ENCODE measurements around the gene MBD3L5.
"Not testable (repeated sequence)": the region's sequence is repeated elsewhere in the genome, so short reads cannot be mapped to it uniquely, and the experiment has no call there.

The MBD3L5 gene

GRCh38 chr19:7030278-7030677 is at the start of gene MBD3L5:
TSS of gene MBD3L5 (plus strand) at chr19:7030578. CDS start at chr19:7030612, 34 bp downstream.
- H3K27me3 Mint-ChIP-seq (ENCODE audit: low read depth); H3K4me3 Mint-ChIP-seq; H3K4me1 Mint-ChIP-seq (ENCODE audit: low read depth); H3K27ac Mint-ChIP-seq; H3K36me3 Mint-ChIP-seq (ENCODE audit: low read depth); H3K9me3 Mint-ChIP-seq: not testable (repeated sequence)

- no peaks in the 10 kb centered on the region for H3K27me3 Mint-ChIP-seq (ENCODE audit: low read depth)
- peaks cover 7% of the 10 kb centered on the region for H3K36me3 Mint-ChIP-seq (ENCODE audit: low read depth)
- H3K4me1 Mint-ChIP-seq (ENCODE audit: low read depth), result no peaks in the 10 kb centered on the region
Measured at GRCh38 chr19:6983448-6983847, 46.9 kb upstream of the MBD3L5 start.

GRCh38 chr19:6987850-6988249 is 42.5 kb upstream of the MBD3L5 start:
- no peaks in the 10 kb centered on the region for H3K4me1 Mint-ChIP-seq (ENCODE audit: low read depth)
- H3K36me3 Mint-ChIP-seq (ENCODE audit: low read depth), result peaks cover 7% of the 10 kb centered on the region
- no peak overlapping the region for H3K27ac Mint-ChIP-seq
- no peaks in the 10 kb centered on the region for H3K27me3 Mint-ChIP-seq (ENCODE audit: low read depth)
- peaks cover 30% of the 10 kb centered on the region for H3K9me3 Mint-ChIP-seq
- H3K4me3 Mint-ChIP-seq, result no peak overlapping the region

More at GRCh38 chr19:6983448-6983847, 46.9 kb upstream of the MBD3L5 start:
- no peak overlapping the region for H3K27ac Mint-ChIP-seq
- no peak overlapping the region for H3K4me3 Mint-ChIP-seq
- H3K9me3 Mint-ChIP-seq, result peaks cover 47% of the 10 kb centered on the region

DNA sequence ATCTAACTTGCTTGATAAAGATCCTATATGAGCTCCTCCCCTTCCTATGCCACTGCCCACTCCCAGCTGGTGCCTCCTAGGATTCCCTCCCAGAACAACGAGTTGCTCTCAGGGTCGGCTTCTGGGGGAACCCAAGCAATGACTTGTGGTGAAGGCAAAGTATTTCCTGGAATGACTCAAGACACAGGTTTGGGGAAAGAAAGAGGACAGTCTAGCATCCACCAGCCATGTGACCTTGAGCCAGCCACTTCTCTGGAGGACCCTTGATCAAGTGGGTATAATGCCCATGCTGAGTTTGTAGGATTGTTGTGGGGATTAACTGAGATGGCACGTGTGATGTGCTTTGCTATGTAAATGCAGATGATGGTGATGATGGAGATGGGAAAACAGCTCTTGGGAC is 42.1 kb upstream of the MBD3L5 start:
- H3K4me1 Mint-ChIP-seq (ENCODE audit: low read depth), result no peaks in the 10 kb centered on the region
- peaks cover 27% of the 10 kb centered on the region for H3K9me3 Mint-ChIP-seq
- no peak overlapping the region for H3K4me3 Mint-ChIP-seq
- H3K27ac Mint-ChIP-seq, result no peak overlapping the region
- no peaks in the 10 kb centered on the region for H3K27me3 Mint-ChIP-seq (ENCODE audit: low read depth)
- peaks cover 7% of the 10 kb centered on the region for H3K36me3 Mint-ChIP-seq (ENCODE audit: low read depth)

DNA sequence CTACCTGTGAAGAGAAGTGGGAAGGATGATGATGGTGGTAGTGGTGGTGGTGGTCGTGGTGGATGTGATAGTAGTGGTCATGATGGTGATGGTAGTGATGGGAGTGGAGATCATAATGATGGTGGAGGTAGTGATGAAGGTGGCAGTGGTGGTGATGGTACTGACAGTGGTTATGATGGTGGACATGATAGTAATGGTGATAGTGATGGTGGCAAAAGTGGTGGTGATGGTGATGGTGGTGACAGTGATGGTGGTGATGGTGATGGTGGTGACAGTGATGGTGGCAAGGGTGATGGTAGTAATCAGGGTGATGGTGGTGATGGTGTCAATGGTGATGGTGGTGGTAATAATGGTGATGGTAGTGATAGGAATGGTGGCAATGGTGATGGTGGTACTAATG is 35.3 kb upstream of the MBD3L5 start:
- H3K9me3 Mint-ChIP-seq, result peaks cover 18% of the 10 kb centered on the region
- no peak overlapping the region for H3K4me3 Mint-ChIP-seq

GRCh38 chr19:6996810-6997209 is 33.6 kb upstream of the MBD3L5 start:
- H3K36me3 Mint-ChIP-seq (ENCODE audit: low read depth), result peaks cover 11% of the 10 kb centered on the region
- no peak overlapping the region for H3K27ac Mint-ChIP-seq
- H3K4me1 Mint-ChIP-seq (ENCODE audit: low read depth), result peaks cover 6% of the 10 kb centered on the region
- peaks cover 18% of the 10 kb centered on the region for H3K9me3 Mint-ChIP-seq
- H3K4me3 Mint-ChIP-seq, result no peak overlapping the region
- no peaks in the 10 kb centered on the region for H3K27me3 Mint-ChIP-seq (ENCODE audit: low read depth)

More for the DNA sequence above, 35.3 kb upstream of the MBD3L5 start:
- peaks cover 11% of the 10 kb centered on the region for H3K36me3 Mint-ChIP-seq (ENCODE audit: low read depth)
- H3K4me1 Mint-ChIP-seq (ENCODE audit: low read depth), result peaks cover 4% of the 10 kb centered on the region
- peak overlapping the region; percentile 50 for H3K27ac Mint-ChIP-seq
- no peaks in the 10 kb centered on the region for H3K27me3 Mint-ChIP-seq (ENCODE audit: low read depth)

DNA sequence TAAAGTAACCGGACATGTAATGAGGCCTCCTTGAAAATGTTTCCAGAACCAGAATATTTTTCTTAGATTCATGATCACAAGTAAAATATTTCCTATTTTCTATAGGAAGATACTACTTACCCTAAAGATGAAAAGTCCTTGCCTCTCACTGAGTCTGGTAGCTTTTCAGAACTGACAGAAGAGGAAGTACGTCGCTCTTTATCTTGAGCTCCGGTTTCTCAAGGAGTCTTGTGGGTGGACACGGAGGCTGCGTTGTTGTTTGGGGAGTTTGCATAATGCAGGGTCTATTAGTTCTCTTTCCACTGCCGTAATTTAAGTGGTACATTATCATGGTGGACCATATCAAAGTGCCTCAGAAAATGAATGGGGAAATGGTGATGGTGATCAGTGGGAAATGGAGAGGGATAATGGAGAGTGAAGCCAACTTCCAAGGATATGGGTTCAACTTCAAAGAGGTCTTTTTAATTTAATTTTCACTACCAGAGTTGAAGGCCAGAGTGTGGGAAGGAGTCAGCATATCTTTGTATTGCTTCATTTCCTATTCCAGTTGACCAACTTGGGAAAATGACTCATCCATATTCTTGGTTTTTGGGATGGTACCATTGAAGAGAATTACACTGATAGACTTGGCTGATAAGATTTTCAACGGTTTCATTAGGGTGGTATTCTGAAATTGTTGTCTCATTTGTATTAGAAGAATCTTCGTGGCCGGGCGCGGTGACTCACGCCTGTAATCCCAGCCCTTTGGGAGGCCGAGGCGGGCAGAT is 32.5 kb upstream of the MBD3L5 start:
- Mint-ChIP-seq H3K36me3 (ENCODE audit: low read depth) (peaks cover 11% of the 10 kb centered on the region), H3K9me3 (peaks cover 18% of the 10 kb centered on the region), H3K27ac (no peak overlapping the region), H3K27me3 (ENCODE audit: low read depth) (no peaks in the 10 kb centered on the region), H3K4me3 (peak overlapping the region; percentile 45), H3K4me1 (ENCODE audit: low read depth) (peaks cover 6% of the 10 kb centered on the region)

- Mint-ChIP-seq H3K27ac (no peak overlapping the region), H3K27me3 (ENCODE audit: low read depth) (no peaks in the 10 kb centered on the region), H3K36me3 (ENCODE audit: low read depth) (peaks cover 9% of the 10 kb centered on the region), H3K4me3 (no peak overlapping the region), H3K9me3 (peaks cover 14% of the 10 kb centered on the region), H3K4me1 (ENCODE audit: low read depth) (peaks cover 9% of the 10 kb centered on the region)
Measured at GRCh38 chr19:6999933-7000332, 30.4 kb upstream of the MBD3L5 start.

DNA sequence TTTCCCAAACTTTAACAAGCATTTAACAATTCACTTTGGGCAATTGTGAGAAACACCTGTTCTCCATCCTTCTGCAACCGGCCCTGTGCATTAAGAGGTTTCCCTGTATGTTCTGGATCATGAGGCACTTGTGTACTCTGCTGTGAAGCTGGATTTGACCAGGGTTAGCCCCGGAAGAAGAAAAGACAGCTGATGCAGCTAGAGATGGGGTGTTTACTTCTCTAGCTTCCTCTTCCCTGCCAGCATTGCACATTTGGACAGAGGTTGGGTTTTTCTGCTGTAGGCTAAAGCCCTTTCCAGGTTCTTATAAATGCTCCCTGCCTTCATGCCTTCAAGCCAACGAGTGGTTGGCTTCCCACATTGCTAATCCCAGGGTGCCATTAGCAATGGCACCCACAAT is 30.0 kb upstream of the MBD3L5 start:
- Mint-ChIP-seq H3K27me3 (ENCODE audit: low read depth) (no peaks in the 10 kb centered on the region), H3K4me3 (no peak overlapping the region), H3K36me3 (ENCODE audit: low read depth) (peaks cover 5% of the 10 kb centered on the region), H3K4me1 (ENCODE audit: low read depth) (peaks cover 9% of the 10 kb centered on the region), H3K9me3 (peaks cover 10% of the 10 kb centered on the region), H3K27ac (no peak overlapping the region)

GRCh38 chr19:7000816-7001215 is 29.6 kb upstream of the MBD3L5 start:
- Mint-ChIP-seq H3K4me1 (ENCODE audit: low read depth) (peaks cover 9% of the 10 kb centered on the region), H3K9me3 (peaks cover 8% of the 10 kb centered on the region), H3K36me3 (ENCODE audit: low read depth) (peaks cover 2% of the 10 kb centered on the region), H3K4me3 (no peak overlapping the region), H3K27ac (no peak overlapping the region), H3K27me3 (ENCODE audit: low read depth) (no peaks in the 10 kb centered on the region)

DNA sequence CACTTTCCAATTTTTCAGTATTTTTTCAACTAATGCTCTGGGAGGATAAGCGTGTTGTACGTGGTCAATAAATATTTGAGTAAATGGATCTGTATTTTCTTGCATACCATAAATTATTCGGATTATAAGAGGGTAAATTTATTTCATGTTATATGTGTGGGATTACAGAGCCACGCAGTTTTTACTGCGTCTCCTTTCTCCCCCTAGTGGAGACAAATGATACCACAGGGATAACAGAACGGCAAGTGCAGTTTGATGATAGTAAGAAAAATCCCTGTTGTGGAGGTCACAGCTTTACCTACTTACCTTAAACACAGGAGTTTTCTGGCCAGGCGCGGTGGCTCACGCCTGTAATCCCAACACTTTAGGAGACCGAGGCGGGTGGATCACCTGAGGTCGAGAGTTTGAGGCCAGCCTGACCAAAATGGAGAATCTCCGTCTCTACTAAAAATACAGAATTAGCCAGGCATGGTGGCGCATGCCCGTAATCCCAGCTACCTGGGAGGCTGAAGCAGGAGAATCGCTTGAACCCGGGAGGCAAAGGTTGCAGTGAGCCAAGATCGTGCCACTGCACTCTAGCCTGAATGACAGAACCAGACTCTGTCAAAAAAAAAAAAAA is 26.0 kb upstream of the MBD3L5 start:
- no peaks in the 10 kb centered on the region for H3K27me3 Mint-ChIP-seq (ENCODE audit: low read depth)
- no peaks in the 10 kb centered on the region for H3K9me3 Mint-ChIP-seq
- no peak overlapping the region for H3K27ac Mint-ChIP-seq
- no peaks in the 10 kb centered on the region for H3K36me3 Mint-ChIP-seq (ENCODE audit: low read depth)
- H3K4me1 Mint-ChIP-seq (ENCODE audit: low read depth), result peaks cover 12% of the 10 kb centered on the region
- H3K4me3 Mint-ChIP-seq, result no peak overlapping the region

GRCh38 chr19:7006135-7006704 is 24.2 kb upstream of the MBD3L5 start:
- peaks cover 4% of the 10 kb centered on the region for H3K36me3 Mint-ChIP-seq (ENCODE audit: low read depth)
- H3K27me3 Mint-ChIP-seq (ENCODE audit: low read depth), result no peaks in the 10 kb centered on the region
- no peak overlapping the region for H3K4me3 Mint-ChIP-seq
- H3K4me1 Mint-ChIP-seq (ENCODE audit: low read depth), result peaks cover 23% of the 10 kb centered on the region
- H3K27ac Mint-ChIP-seq, result no peak overlapping the region
- H3K9me3 Mint-ChIP-seq, result peaks cover 4% of the 10 kb centered on the region

DNA sequence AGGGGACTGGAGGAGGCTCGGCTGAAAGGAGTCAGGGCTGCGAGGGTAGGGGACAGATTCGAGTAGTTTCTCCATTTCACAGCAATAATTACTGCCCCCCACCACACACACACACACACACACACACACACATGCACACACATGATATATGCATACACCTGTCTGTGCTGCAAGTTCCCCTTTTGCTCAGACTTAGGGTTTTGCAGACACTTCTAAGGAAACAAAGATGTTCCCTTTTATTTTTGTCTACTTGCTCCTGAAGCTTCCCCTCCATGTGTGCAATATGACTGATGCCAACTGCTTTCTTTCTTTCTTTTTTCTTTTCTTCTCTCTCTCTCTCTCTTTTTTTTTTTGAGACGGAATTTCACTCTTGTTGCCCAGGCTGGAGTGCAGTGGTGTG is 22.5 kb upstream of the MBD3L5 start:
- Mint-ChIP-seq H3K4me1 (ENCODE audit: low read depth) (peaks cover 25% of the 10 kb centered on the region), H3K27ac (no peak overlapping the region), H3K4me3 (no peak overlapping the region), H3K36me3 (ENCODE audit: low read depth) (peaks cover 4% of the 10 kb centered on the region), H3K27me3 (ENCODE audit: low read depth) (no peaks in the 10 kb centered on the region), H3K9me3 (peaks cover 7% of the 10 kb centered on the region)

GRCh38 chr19:7010722-7011593 is 19.4 kb upstream of the MBD3L5 start:
- H3K27me3 Mint-ChIP-seq (ENCODE audit: low read depth), result no peaks in the 10 kb centered on the region
- peaks cover 4% of the 10 kb centered on the region for H3K36me3 Mint-ChIP-seq (ENCODE audit: low read depth)
- H3K4me3 Mint-ChIP-seq, result no peak overlapping the region
- peaks cover 7% of the 10 kb centered on the region for H3K9me3 Mint-ChIP-seq
- peaks cover 27% of the 10 kb centered on the region for H3K4me1 Mint-ChIP-seq (ENCODE audit: low read depth)
- peak overlapping the region; percentile 55 for H3K27ac Mint-ChIP-seq
